Body of pancreas (tissue), 4 donors: Measurements from ENCODE around the gene KCNMB4.

ENCODE experiments used
- POLR2A ChIP-seq, 3 donors: fragments of 450-650 bp; IDR thresholded peaks; one replicate each; pipeline ENCODE4 v1.6.1; 2016; ENCODE audit warnings: antibody characterized with exemption in 3 of 3, mild to moderate bottlenecking in 2 of 3
- TF ChIP-seq, protein P1 (sequence below), 7 experiments: fragments of 450-650 bp in 4 of 7; fragments of 200-600 bp in 3 of 7; sonication (generic) in 3 of 7; IDR thresholded peaks; one replicate each; pipeline ENCODE4 v1.5.1; 2016 to 2019; ENCODE audit warnings: antibody characterized with exemption in 7 of 7

DNA sequence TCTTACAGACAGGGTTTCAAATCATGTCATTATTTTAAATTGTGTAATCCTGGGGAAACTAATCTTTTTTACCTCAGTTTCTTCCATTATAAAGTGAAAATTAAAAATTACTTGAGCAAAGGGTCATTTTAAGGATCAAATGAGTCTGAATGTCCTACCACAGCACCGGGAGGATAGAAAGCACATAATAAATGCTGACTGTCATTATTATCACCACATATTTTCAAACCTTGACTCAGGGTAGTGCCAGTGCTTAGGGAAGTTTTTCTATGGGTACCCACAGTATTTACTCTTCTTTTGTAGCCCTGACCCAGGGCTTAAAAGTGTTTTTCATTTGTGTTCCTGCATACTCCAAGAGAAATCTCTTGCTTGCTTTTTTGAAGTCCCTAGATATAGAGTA, 60.5 kb downstream of the KCNMB4 start:
- TF ChIP-seq, protein P1, sequence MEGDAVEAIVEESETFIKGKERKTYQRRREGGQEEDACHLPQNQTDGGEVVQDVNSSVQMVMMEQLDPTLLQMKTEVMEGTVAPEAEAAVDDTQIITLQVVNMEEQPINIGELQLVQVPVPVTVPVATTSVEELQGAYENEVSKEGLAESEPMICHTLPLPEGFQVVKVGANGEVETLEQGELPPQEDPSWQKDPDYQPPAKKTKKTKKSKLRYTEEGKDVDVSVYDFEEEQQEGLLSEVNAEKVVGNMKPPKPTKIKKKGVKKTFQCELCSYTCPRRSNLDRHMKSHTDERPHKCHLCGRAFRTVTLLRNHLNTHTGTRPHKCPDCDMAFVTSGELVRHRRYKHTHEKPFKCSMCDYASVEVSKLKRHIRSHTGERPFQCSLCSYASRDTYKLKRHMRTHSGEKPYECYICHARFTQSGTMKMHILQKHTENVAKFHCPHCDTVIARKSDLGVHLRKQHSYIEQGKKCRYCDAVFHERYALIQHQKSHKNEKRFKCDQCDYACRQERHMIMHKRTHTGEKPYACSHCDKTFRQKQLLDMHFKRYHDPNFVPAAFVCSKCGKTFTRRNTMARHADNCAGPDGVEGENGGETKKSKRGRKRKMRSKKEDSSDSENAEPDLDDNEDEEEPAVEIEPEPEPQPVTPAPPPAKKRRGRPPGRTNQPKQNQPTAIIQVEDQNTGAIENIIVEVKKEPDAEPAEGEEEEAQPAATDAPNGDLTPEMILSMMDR (IDR thresholded peaks at IDR 0.05), result no peak
- TF ChIP-seq POLR2A (IDR thresholded peaks at IDR 0.05), result no peak
